SU-DHL-6 (cell line): ENCODE measurements around the gene IFI44.

Experiments used
- EZH2phosphoT487 ChIP-seq: fragments of 200-600 bp; sonication (generic), shearing (Covaris generic); conservative IDR thresholded peaks from 2 replicates; pipeline ENCODE4 v1.6.1; 2018; ENCODE audit warnings: mild to moderate bottlenecking, antibody characterized with exemption, low read length, moderate library complexity, mixed read lengths
- TF ChIP-seq, protein P1 (sequence below): fragments of 200-600 bp; sonication (generic); IDR thresholded peaks from one replicate; pipeline ENCODE4 v1.5.1; 2017; ENCODE audit warnings: antibody characterized with exemption, mild to moderate bottlenecking, low read length, moderate library complexity; ENCODE audit not compliant: insufficient read depth, poor library complexity, severe bottlenecking

DNA sequence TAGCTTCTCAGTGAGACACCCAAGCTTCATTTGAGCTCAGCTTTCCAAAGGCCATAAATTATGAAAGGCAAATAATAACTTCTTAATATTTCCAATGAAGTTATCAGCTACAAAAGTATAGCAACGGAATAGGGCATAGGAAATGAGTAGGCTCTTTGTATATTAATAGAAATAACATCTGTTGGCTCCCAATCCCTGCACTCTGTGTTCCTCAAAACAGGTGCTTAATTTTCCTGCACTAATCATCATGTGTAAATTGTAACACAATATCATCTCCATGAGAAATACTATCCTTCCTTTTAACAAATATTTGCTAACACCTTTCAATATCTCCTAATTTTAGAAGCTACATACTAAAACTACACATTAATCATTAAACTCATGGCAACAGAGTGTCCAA is 48.6 kb upstream of the IFI44 start:
- TF ChIP-seq, protein P1, sequence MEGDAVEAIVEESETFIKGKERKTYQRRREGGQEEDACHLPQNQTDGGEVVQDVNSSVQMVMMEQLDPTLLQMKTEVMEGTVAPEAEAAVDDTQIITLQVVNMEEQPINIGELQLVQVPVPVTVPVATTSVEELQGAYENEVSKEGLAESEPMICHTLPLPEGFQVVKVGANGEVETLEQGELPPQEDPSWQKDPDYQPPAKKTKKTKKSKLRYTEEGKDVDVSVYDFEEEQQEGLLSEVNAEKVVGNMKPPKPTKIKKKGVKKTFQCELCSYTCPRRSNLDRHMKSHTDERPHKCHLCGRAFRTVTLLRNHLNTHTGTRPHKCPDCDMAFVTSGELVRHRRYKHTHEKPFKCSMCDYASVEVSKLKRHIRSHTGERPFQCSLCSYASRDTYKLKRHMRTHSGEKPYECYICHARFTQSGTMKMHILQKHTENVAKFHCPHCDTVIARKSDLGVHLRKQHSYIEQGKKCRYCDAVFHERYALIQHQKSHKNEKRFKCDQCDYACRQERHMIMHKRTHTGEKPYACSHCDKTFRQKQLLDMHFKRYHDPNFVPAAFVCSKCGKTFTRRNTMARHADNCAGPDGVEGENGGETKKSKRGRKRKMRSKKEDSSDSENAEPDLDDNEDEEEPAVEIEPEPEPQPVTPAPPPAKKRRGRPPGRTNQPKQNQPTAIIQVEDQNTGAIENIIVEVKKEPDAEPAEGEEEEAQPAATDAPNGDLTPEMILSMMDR = no peak
- no peak for TF ChIP-seq EZH2phosphoT487
